Measurements from ENCODE around the gene AFAP1L2. TPM values are rescaled to one million over a fixed set of nuclear protein-coding genes. Genes with fewer than 3 reads are reported as not detected.

Gene AFAP1L2
- total RNA-seq, 2 experiments from 2014 or later: 0.36 to 0.50 TPM

- Mint-ChIP-seq H3K9me3 (no peaks in the 10 kb centered on the region), H3K27me3 (peaks cover 16% of the 10 kb centered on the region), H3K27ac (no peak overlapping the region), H3K36me3 (ENCODE audit: low read depth) (no peaks in the 10 kb centered on the region), H3K4me1 (ENCODE audit: low read depth) (no peaks in the 10 kb centered on the region), H3K4me3 (no peak overlapping the region)
- Histone ChIP-seq H3K36me3 (ENCODE audit: insufficient read depth, low read length) (no peaks in the 10 kb centered on the region), H3K4me1 (ENCODE audit: insufficient read depth, low read length) (no peaks in the 10 kb centered on the region), H3K27me3 (ENCODE audit: control insufficient read depth in 1 of 2, insufficient read depth in 2 of 2, low read length in 2 of 2) (no peaks in the 10 kb centered on the region), H3K9me3 (ENCODE audit: control insufficient read depth in 1 of 2, insufficient read depth in 1 of 2, low read length in 2 of 2) (no peaks in the 10 kb centered on the region), H3K27ac (ENCODE audit: low read depth in 1 of 2, low read length in 2 of 2) (no peak overlapping the region), H3K4me3 (ENCODE audit: low read length) (no peak overlapping the region)
- DNase-seq: no peak
- CTCF ChIA-PET: no interaction called here
- no peak for ATAC-seq (ENCODE audit: poor library complexity)
- TF ChIP-seq CTCF (IDR thresholded peaks at IDR 0.05): no peak
- POLR2A ChIA-PET: no interaction called here
- intact Hi-C loops (cut with DNase I, micrococcal nuclease): no loop called here
Measured at GRCh38 chr10:114359953-114360345, 44.4 kb downstream of the AFAP1L2 start.

- H3K4me3 ChIP-seq (ENCODE audit: low read length): no peak overlapping the region
- POLR2A ChIA-PET: no interaction called here
- no peaks in the 10 kb centered on the region for H3K4me1 Mint-ChIP-seq (ENCODE audit: low read depth)
Measured at GRCh38 chr10:114359041-114359952, 45.0 kb downstream of the AFAP1L2 start.

GRCh38 chr10:114357515-114357996 lies 46.7 kb downstream of the AFAP1L2 start:
- H3K36me3 Mint-ChIP-seq (ENCODE audit: low read depth): no peaks in the 10 kb centered on the region
- H3K27ac ChIP-seq (ENCODE audit: low read depth in 1 of 2, low read length in 2 of 2): no peak overlapping the region
- H3K4me1 Mint-ChIP-seq (ENCODE audit: low read depth): no peaks in the 10 kb centered on the region
- no peak overlapping the region for H3K27ac Mint-ChIP-seq
- POLR2A ChIA-PET: no interaction called here
- intact Hi-C loops (cut with DNase I, micrococcal nuclease): no loop called here
- H3K27me3 ChIP-seq (ENCODE audit: control insufficient read depth in 1 of 2, insufficient read depth in 2 of 2, low read length in 2 of 2): no peaks in the 10 kb centered on the region
- H3K4me3 ChIP-seq (ENCODE audit: low read length): no peak overlapping the region
- no peak overlapping the region for H3K4me3 Mint-ChIP-seq
- H3K36me3 ChIP-seq (ENCODE audit: insufficient read depth, low read length): no peaks in the 10 kb centered on the region
- H3K9me3 Mint-ChIP-seq: no peaks in the 10 kb centered on the region
- H3K9me3 ChIP-seq (ENCODE audit: control insufficient read depth in 1 of 2, insufficient read depth in 1 of 2, low read length in 2 of 2): no peaks in the 10 kb centered on the region
- TF ChIP-seq CTCF (IDR thresholded peaks at IDR 0.05): no peak
- ATAC-seq (ENCODE audit: poor library complexity) (no peak), DNase-seq (no peak)
- H3K27me3 Mint-ChIP-seq: peaks cover 21% of the 10 kb centered on the region
- CTCF ChIA-PET: no interaction called here
- no peaks in the 10 kb centered on the region for H3K4me1 ChIP-seq (ENCODE audit: insufficient read depth, low read length)

More at GRCh38 chr10:114359041-114359952, 45.0 kb downstream of the AFAP1L2 start:
- ATAC-seq (ENCODE audit: poor library complexity) (no peak), DNase-seq (no peak)
- Histone ChIP-seq H3K9me3 (ENCODE audit: control insufficient read depth in 1 of 2, insufficient read depth in 1 of 2, low read length in 2 of 2) (no peaks in the 10 kb centered on the region), H3K36me3 (ENCODE audit: insufficient read depth, low read length) (no peaks in the 10 kb centered on the region), H3K4me1 (ENCODE audit: insufficient read depth, low read length) (no peaks in the 10 kb centered on the region), H3K27ac (ENCODE audit: low read depth in 1 of 2, low read length in 2 of 2) (no peak overlapping the region), H3K27me3 (ENCODE audit: control insufficient read depth in 1 of 2, insufficient read depth in 2 of 2, low read length in 2 of 2) (no peaks in the 10 kb centered on the region)
- CTCF ChIA-PET: no interaction called here
- no peaks in the 10 kb centered on the region for H3K9me3 Mint-ChIP-seq
- H3K27me3 Mint-ChIP-seq: peaks cover 21% of the 10 kb centered on the region
- H3K27ac Mint-ChIP-seq: no peak overlapping the region
- H3K4me3 Mint-ChIP-seq: no peak overlapping the region
- no peak for TF ChIP-seq CTCF (IDR thresholded peaks at IDR 0.05)
- intact Hi-C loops (cut with DNase I, micrococcal nuclease): no loop called here
- H3K36me3 Mint-ChIP-seq (ENCODE audit: low read depth): no peaks in the 10 kb centered on the region
